Measurements from ENCODE around the gene AQP1.

The AQP1 gene

GRCh38 chr7:30923009-30923773 lies 11.5 kb downstream of the AQP1 start:
- no peak overlapping the region for H3K4me3 ChIP-seq (ENCODE audit: low read depth, low read length)
- no peak for DNase-seq (ENCODE audit: low read depth)
- no peak for TF ChIP-seq CTCF (conservative IDR thresholded peaks at IDR 0.05; ENCODE audit: low read depth, low read length)

GRCh38 chr7:30923774-30924413 lies 12.2 kb downstream of the AQP1 start:
- no peak for TF ChIP-seq CTCF (conservative IDR thresholded peaks at IDR 0.05; ENCODE audit: low read depth, low read length)
- no peak overlapping the region for H3K4me3 ChIP-seq (ENCODE audit: low read depth, low read length)
- DNase-seq (ENCODE audit: low read depth) = no peak

- no peak for DNase-seq (ENCODE audit: low read depth)
- TF ChIP-seq CTCF (conservative IDR thresholded peaks at IDR 0.05; ENCODE audit: low read depth, low read length) = no peak
Observed at GRCh38 chr7:30924624-30925023, 13.0 kb downstream of the AQP1 start.

GRCh38 chr7:30925117-30925516 lies 13.5 kb downstream of the AQP1 start:
- TF ChIP-seq CTCF (conservative IDR thresholded peaks at IDR 0.05; ENCODE audit: low read depth, low read length) = no peak
- DNase-seq (ENCODE audit: low read depth) = no peak
- no peak overlapping the region for H3K4me3 ChIP-seq (ENCODE audit: low read depth, low read length)

More at GRCh38 chr7:30924624-30925023, 13.0 kb downstream of the AQP1 start:
- H3K4me3 ChIP-seq (ENCODE audit: low read depth, low read length) = no peak overlapping the region

- TF ChIP-seq CTCF (conservative IDR thresholded peaks at IDR 0.05; ENCODE audit: low read depth, low read length) = no peak
- no peak for DNase-seq (ENCODE audit: low read depth)
- no peak overlapping the region for H3K4me3 ChIP-seq (ENCODE audit: low read depth, low read length)
Observed at GRCh38 chr7:30925913-30926312, 14.3 kb downstream of the AQP1 start.

- no peak overlapping the region for H3K4me3 ChIP-seq (ENCODE audit: low read depth, low read length)
- DNase-seq (ENCODE audit: low read depth) = no peak
- TF ChIP-seq CTCF (conservative IDR thresholded peaks at IDR 0.05; ENCODE audit: low read depth, low read length) = no peak
Observed at GRCh38 chr7:30926313-30926712, 14.7 kb downstream of the AQP1 start.

- DNase-seq (ENCODE audit: low read depth) = no peak
- TF ChIP-seq CTCF (conservative IDR thresholded peaks at IDR 0.05; ENCODE audit: low read depth, low read length) = no peak
Observed at GRCh38 chr7:30927040-30927439, 15.4 kb downstream of the AQP1 start.

More at GRCh38 chr7:30927040-30927439, 15.4 kb downstream of the AQP1 start:
- H3K4me3 ChIP-seq (ENCODE audit: low read depth, low read length) = no peak overlapping the region
